Neural progenitor cell (in vitro differentiated cells): ENCODE data around the gene PGC. TPM values are rescaled to one million over a fixed set of nuclear protein-coding genes. Genes with fewer than 3 reads are reported as not detected.

Experiments used
- DNase-seq: peaks from one replicate; pipeline ENCODE4 v3.0.0-alpha.2; 2016; ENCODE audit warnings: low spot score
- H2AFZ ChIP-seq: fragments of 200-600 bp; sonication (generic); replicated peaks from 2 replicates; pipeline ENCODE4 v1.6.1; 2016; ENCODE audit warnings: antibody characterized with exemption
- H3F3A ChIP-seq: fragments of 200-600 bp; sonication (generic); 2 replicates; pipeline ENCODE4 v1.6.1; 2016; ENCODE audit warnings: antibody characterized with exemption, low read depth
- H3K27ac ChIP-seq: fragments of 200-600 bp; sonication (generic); 2 replicates; pipeline ENCODE4 v1.5.1; 2016; ENCODE audit warnings: mild to moderate bottlenecking
- H3K27me3 ChIP-seq: fragments of 200-600 bp; sonication (generic); 2 replicates; pipeline ENCODE4 v1.6.1; 2016; ENCODE audit warnings: mild to moderate bottlenecking, moderate library complexity
- H3K36me3 ChIP-seq: fragments of 200-600 bp; sonication (generic); 2 replicates; pipeline ENCODE4 v1.5.1; 2016
- H3K4me1 ChIP-seq: fragments of 200-600 bp; sonication (generic); 2 replicates; pipeline ENCODE4 v1.6.1; 2016; ENCODE audit warnings: mixed run types
- H3K4me2 ChIP-seq: fragments of 200-600 bp; sonication (generic); 2 replicates; pipeline ENCODE4 v1.6.1; 2016
- H3K4me3 ChIP-seq: fragments of 200-600 bp; sonication (generic); 2 replicates; pipeline ENCODE4 v1.5.1; 2016
- H3K79me2 ChIP-seq: fragments of 200-600 bp; sonication (generic); 2 replicates; pipeline ENCODE4 v1.6.1; 2016; ENCODE audit warnings: low read depth
- H3K9ac ChIP-seq: fragments of 200-600 bp; sonication (generic); 2 replicates; pipeline ENCODE4 v1.6.1; 2016
- H3K9me3 ChIP-seq: fragments of 200-600 bp; sonication (generic); 2 replicates; pipeline ENCODE4 v1.5.1; 2016; ENCODE audit warnings: low read depth
- H4K20me1 ChIP-seq: fragments of 200-600 bp; sonication (generic); 2 replicates; pipeline ENCODE4 v1.6.1; 2016; ENCODE audit warnings: low read depth
- H3K27ac Mint-ChIP-seq: 3 replicates; pipeline ENCODE4 v1.8.0; 2021; ENCODE audit warnings: mixed read lengths
- H3K27me3 Mint-ChIP-seq: 2 replicates; pipeline ENCODE4 v1.8.0; 2022; ENCODE audit warnings: low read depth, mild to moderate bottlenecking, inconsistent platforms, moderate library complexity, mixed read lengths; ENCODE audit not compliant: insufficient read depth
- H3K36me3 Mint-ChIP-seq: 3 replicates; pipeline ENCODE4 v1.8.0; 2021; ENCODE audit warnings: mixed read lengths
- H3K4me1 Mint-ChIP-seq: 3 replicates; pipeline ENCODE4 v1.8.0; 2021; ENCODE audit warnings: mixed read lengths
- H3K4me3 Mint-ChIP-seq: 3 replicates; pipeline ENCODE4 v1.8.0; 2021; ENCODE audit warnings: mild to moderate bottlenecking, moderate library complexity, mixed read lengths
- H3K9me3 Mint-ChIP-seq: 3 replicates; pipeline ENCODE4 v1.8.0; 2020; ENCODE audit warnings: mixed read lengths
- EZH2 ChIP-seq: fragments of 200-600 bp; sonication (generic); IDR thresholded peaks from 2 replicates; pipeline ENCODE4 v1.6.1; 2017; ENCODE audit warnings: antibody characterized with exemption, mild to moderate bottlenecking, moderate library complexity
- EZH2phosphoT487 ChIP-seq: fragments of 200-600 bp; sonication (generic); IDR thresholded peaks from 2 replicates; pipeline ENCODE4 v1.6.1; 2017; ENCODE audit warnings: antibody characterized with exemption
- total RNA-seq: library from RNA; depleted of rRNA; stranded (reverse); fragments of >200 nt; gene quantifications from 2 replicates; pipeline ENCODE4 v1.2.3, GENCODE V29; 2015; ENCODE audit warnings: low replicate concordance
- TF ChIP-seq, protein P1 (sequence below): fragments of 200-600 bp; sonication (generic); IDR thresholded peaks from 2 replicates; pipeline ENCODE4 v1.5.1; 2017; ENCODE audit warnings: antibody characterized with exemption, mild to moderate bottlenecking

Gene PGC
- total RNA-seq, 1 donor from 2014 or later: not detected

DNA sequence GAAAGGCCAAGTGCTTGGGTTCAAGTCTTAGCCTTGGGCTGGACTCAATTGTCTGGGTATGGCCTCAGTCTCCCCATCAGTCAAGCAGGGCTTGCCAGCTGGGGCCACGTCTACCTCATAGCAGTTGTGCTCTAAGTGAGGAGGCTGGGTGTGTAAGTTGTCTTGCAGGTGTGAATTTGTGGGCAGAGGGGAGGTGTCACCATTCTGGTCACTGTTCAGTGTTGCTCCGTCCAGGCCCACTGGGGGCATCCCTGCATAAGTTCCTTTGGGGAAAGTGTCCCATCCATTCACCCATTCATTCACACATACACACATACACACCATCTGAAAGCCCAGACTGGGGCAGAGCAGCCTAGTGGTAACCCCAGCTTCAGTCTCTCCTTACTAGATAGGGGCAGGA is 48.1 kb downstream of the PGC start:
- H3K9me3 Mint-ChIP-seq: no peaks in the 10 kb centered on the region
- H3K4me3 Mint-ChIP-seq: no peak overlapping the region
- TF ChIP-seq, protein P1, sequence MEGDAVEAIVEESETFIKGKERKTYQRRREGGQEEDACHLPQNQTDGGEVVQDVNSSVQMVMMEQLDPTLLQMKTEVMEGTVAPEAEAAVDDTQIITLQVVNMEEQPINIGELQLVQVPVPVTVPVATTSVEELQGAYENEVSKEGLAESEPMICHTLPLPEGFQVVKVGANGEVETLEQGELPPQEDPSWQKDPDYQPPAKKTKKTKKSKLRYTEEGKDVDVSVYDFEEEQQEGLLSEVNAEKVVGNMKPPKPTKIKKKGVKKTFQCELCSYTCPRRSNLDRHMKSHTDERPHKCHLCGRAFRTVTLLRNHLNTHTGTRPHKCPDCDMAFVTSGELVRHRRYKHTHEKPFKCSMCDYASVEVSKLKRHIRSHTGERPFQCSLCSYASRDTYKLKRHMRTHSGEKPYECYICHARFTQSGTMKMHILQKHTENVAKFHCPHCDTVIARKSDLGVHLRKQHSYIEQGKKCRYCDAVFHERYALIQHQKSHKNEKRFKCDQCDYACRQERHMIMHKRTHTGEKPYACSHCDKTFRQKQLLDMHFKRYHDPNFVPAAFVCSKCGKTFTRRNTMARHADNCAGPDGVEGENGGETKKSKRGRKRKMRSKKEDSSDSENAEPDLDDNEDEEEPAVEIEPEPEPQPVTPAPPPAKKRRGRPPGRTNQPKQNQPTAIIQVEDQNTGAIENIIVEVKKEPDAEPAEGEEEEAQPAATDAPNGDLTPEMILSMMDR: no peak
- TF ChIP-seq EZH2 (no peak), EZH2phosphoT487 (no peak)
- Histone ChIP-seq H3F3A (no peaks in the 10 kb centered on the region), H4K20me1 (no peaks in the 10 kb centered on the region), H3K4me2 (no peak overlapping the region), H3K9ac (no peak overlapping the region), H3K27me3 (no peaks in the 10 kb centered on the region), H2AFZ (no peak overlapping the region), H3K4me3 (no peak overlapping the region), H3K9me3 (no peaks in the 10 kb centered on the region), H3K4me1 (peaks cover 4% of the 10 kb centered on the region), H3K27ac (no peak overlapping the region), H3K36me3 (no peaks in the 10 kb centered on the region), H3K79me2 (no peaks in the 10 kb centered on the region)
- peaks cover 4% of the 10 kb centered on the region for H3K27me3 Mint-ChIP-seq
- H3K4me1 Mint-ChIP-seq: peaks cover 38% of the 10 kb centered on the region
- H3K27ac Mint-ChIP-seq: peak overlapping the region; percentile 63
- DNase-seq: no peak
- no peaks in the 10 kb centered on the region for H3K36me3 Mint-ChIP-seq

GRCh38 chr6:41697861-41698781 is 49.1 kb downstream of the PGC start:
- H3K9ac ChIP-seq: no peak overlapping the region
- Mint-ChIP-seq H3K9me3 (no peaks in the 10 kb centered on the region), H3K36me3 (no peaks in the 10 kb centered on the region), H3K4me3 (no peak overlapping the region), H3K27ac (peak overlapping the region; percentile 94), H3K4me1 (peaks cover 38% of the 10 kb centered on the region), H3K27me3 (peaks cover 2% of the 10 kb centered on the region)
- H3K36me3 ChIP-seq: no peaks in the 10 kb centered on the region
- TF ChIP-seq, protein P1: no peak
- TF ChIP-seq EZH2 (no peak), EZH2phosphoT487 (no peak)
- H3K4me2 ChIP-seq: no peak overlapping the region
- no peaks in the 10 kb centered on the region for H4K20me1 ChIP-seq
- no peak overlapping the region for H3K4me3 ChIP-seq
- H3K79me2 ChIP-seq: no peaks in the 10 kb centered on the region
- H3K27me3 ChIP-seq: no peaks in the 10 kb centered on the region
- peaks cover 4% of the 10 kb centered on the region for H3K4me1 ChIP-seq
- H3K9me3 ChIP-seq: no peaks in the 10 kb centered on the region
- H2AFZ ChIP-seq: peak overlapping the region; percentile 26
- no peaks in the 10 kb centered on the region for H3F3A ChIP-seq
- peak; percentile 27 for DNase-seq
- H3K27ac ChIP-seq: no peak overlapping the region

DNA sequence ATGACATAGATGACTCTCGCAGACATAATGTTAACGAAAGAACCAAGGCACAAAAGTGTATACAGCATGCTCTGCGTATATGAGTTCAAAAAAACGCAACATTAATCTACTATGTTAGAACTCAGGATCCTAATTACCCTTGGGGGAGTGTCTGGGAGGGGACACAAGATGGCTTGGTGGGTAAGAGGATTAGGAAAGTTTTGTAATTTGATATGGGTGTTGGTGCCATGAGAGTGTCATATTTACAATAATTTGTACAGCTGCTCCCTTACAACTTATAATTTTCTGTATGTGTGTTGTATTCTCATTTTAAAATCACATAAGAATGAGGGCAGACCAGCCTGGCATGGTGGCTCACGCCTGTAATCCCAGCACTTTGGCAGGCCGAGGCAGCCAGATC is 50.4 kb downstream of the PGC start:
- Histone ChIP-seq H3F3A (no peaks in the 10 kb centered on the region), H3K79me2 (no peaks in the 10 kb centered on the region), H3K9ac (no peak overlapping the region), H3K27ac (no peak overlapping the region), H2AFZ (no peak overlapping the region), H3K27me3 (no peaks in the 10 kb centered on the region), H3K4me1 (peaks cover 4% of the 10 kb centered on the region), H3K36me3 (no peaks in the 10 kb centered on the region), H3K4me2 (no peak overlapping the region), H3K4me3 (no peak overlapping the region), H3K9me3 (no peaks in the 10 kb centered on the region), H4K20me1 (no peaks in the 10 kb centered on the region)
- Mint-ChIP-seq H3K27ac (no peak overlapping the region), H3K27me3 (peaks cover 2% of the 10 kb centered on the region), H3K9me3 (no peaks in the 10 kb centered on the region), H3K36me3 (no peaks in the 10 kb centered on the region), H3K4me1 (peaks cover 38% of the 10 kb centered on the region), H3K4me3 (no peak overlapping the region)
- DNase-seq: no peak
- TF ChIP-seq EZH2: no peak
- TF ChIP-seq, protein P1: no peak
- no peak for TF ChIP-seq EZH2phosphoT487
